GM12878 (cell line): Measurements from ENCODE around the gene PTPRC. TPM values are rescaled to one million over a fixed set of nuclear protein-coding genes. Genes with fewer than 3 reads are reported as not detected.

Experiments used
- ATAC-seq: fragments of 200-7000 bp; cut with Tn5 transposase; 3 replicates; pipeline ENCODE4 v1.9.1; 2020; ENCODE audit warnings: mild to moderate bottlenecking, moderate library complexity
- BruUV-seq: library from RNA; stranded (reverse); fragments of 400-500 nt; replicated peaks from 2 replicates; lab custom pipeline; 2021; lab: Mats Ljungman, UMichigan
- CTCF ChIA-PET: fragments of 300-600 bp; sonication (Branson Sonifier 250); formaldehyde crosslinking; extraction: SDS; loops from one replicate; lab custom pipeline; 2021; ENCODE audit warnings: inconsistent platforms; lab: Yijun Ruan, JAX
- POLR2A ChIA-PET: fragments of 350-600 bp; formaldehyde crosslinking; extraction: SDS; loops from one replicate; lab custom pipeline; 2021; ENCODE audit warnings: inconsistent platforms; lab: Charles Lee
- RAD21 ChIA-PET: fragments of 300-600 bp; sonication (Branson Sonifier 250); formaldehyde crosslinking; loops from one replicate; lab custom pipeline; 2023; ENCODE audit warnings: antibody characterized with exemption; ENCODE audit not compliant: unreplicated experiment; lab: Charles Lee
- SMC1A ChIA-PET: fragments of 300-600 bp; sonication (Branson Sonifier 250); formaldehyde crosslinking; loops from one replicate; lab custom pipeline; 2023; ENCODE audit not compliant: unreplicated experiment, uncharacterized antibody; lab: Charles Lee
- DNase-seq: peaks from one replicate; pipeline ENCODE4 v3.0.0-alpha.2; 2011; ENCODE audit warnings: low read depth, low spot score
- FAIRE-seq: peaks from 3 replicates; lab custom pipeline; 2011; peaks lifted over from hg19 to GRCh38; lab: Jason Lieb, UNC
- H2AFZ ChIP-seq: 2 replicates; pipeline ENCODE4 v1.6.0; 2011; ENCODE audit warnings: low read depth, low read length, control low read depth; ENCODE audit not compliant: control insufficient read depth
- H3K27ac ChIP-seq: 2 replicates; pipeline ENCODE4 v1.5.1; 2011; ENCODE audit warnings: control low read depth; ENCODE audit not compliant: control insufficient read depth, insufficient read depth
- H3K27me3 ChIP-seq, 2 experiments: replicated peaks in 1 of 2; 2 replicates each; pipeline versions ENCODE4 v1.6.0 to v1.6.1; 2011; ENCODE audit warnings: low read length in 1 of 2; ENCODE audit not compliant: control insufficient read depth in 2 of 2, insufficient read depth in 2 of 2
- H3K36me3 ChIP-seq, 2 experiments: 2 replicates each; pipeline ENCODE4 v1.5.1; 2011; ENCODE audit warnings: low read length in 1 of 2; ENCODE audit not compliant: control insufficient read depth in 2 of 2, insufficient read depth in 2 of 2
- H3K4me1 ChIP-seq: 2 replicates; pipeline ENCODE4 v1.6.1; 2011; ENCODE audit warnings: mild to moderate bottlenecking, low read length, moderate library complexity, mixed read lengths; ENCODE audit not compliant: control insufficient read depth, insufficient read depth
- H3K4me2 ChIP-seq: 2 replicates; pipeline ENCODE4 v1.6.0; 2011; ENCODE audit warnings: control low read depth; ENCODE audit not compliant: control insufficient read depth, insufficient read depth
- H3K4me3 ChIP-seq: fragments of 200-600 bp; sonication (generic); 2 replicates; pipeline ENCODE4 v1.5.1; 2016
- H3K79me2 ChIP-seq: 2 replicates; pipeline ENCODE4 v1.6.0; 2011; ENCODE audit warnings: low read length; ENCODE audit not compliant: control insufficient read depth, insufficient read depth
- H3K9ac ChIP-seq: 2 replicates; pipeline ENCODE4 v1.8.0; 2011; ENCODE audit warnings: low read length, control low read depth, mixed read lengths; ENCODE audit not compliant: control insufficient read depth, insufficient read depth
- H3K9me3 ChIP-seq: replicated peaks from 3 replicates; pipeline ENCODE4 v1.5.1; 2011; ENCODE audit warnings: mild to moderate bottlenecking, low read length; ENCODE audit not compliant: control insufficient read depth, insufficient read depth
- H4K20me1 ChIP-seq: 2 replicates; pipeline ENCODE4 v1.6.0; 2011; ENCODE audit not compliant: control insufficient read depth, insufficient read depth
- CBX5 ChIP-seq: sonication (generic); IDR thresholded peaks from 2 replicates; pipeline ENCODE4 v1.6.1; 2016; ENCODE audit warnings: low read depth, moderate library complexity, mild to moderate bottlenecking, inconsistent platforms
- KAT2A ChIP-seq: conservative IDR thresholded peaks from 2 replicates; pipeline ENCODE4 v1.6.1; 2011; ENCODE audit warnings: low read depth, low read length; ENCODE audit not compliant: control insufficient read depth
- WGBS: methylation state at CpG from one replicate; pipeline ENCODE4 v1.1.6; 2016; ENCODE audit warnings: low lambda C conversion rate; ENCODE audit not compliant: insufficient replicate concordance, insufficient coverage; ENCODE audit errors: missing lambda C conversion rate; 5-methylcytosine and 5-hydroxymethylcytosine counted together
- in situ Hi-C: fragments of 300-500 bp; cut with MboI; formaldehyde crosslinking; loops from 9 replicates; pipeline ENCODE4 v1.14.3; 2018; ENCODE audit warnings: mixed read lengths
- intact Hi-C: fragments of 100-400 bp; cut with micrococcal nuclease; formaldehyde crosslinking; loops from one replicate; pipeline ENCODE4 v1.14.2; 2022; ENCODE audit not compliant: unreplicated experiment
- polyA plus RNA-seq, 11 experiments: library from polyadenylated mRNA; depleted of rRNA in 4 of 11; unstranded in 6 of 11; stranded (reverse) in 5 of 11; fragments of >200 nt; fragmentation: Nextera tagmentation in 4 of 11; fragmentation: Illumina TruSeq in 1 of 11; extraction: Ambion mirVana in 4 of 11; extraction: Trizol in 1 of 11; gene quantifications; 1 replicate in 1 of 11; 2 replicates in 10 of 11; pipeline versions ENCODE4 v1.2.1 to v1.2.3, GENCODE V29; 2011 to 2016; ENCODE audit warnings: inconsistent platforms in 2 of 11, missing spikeins in 2 of 11, low read depth in 1 of 11
- total RNA-seq, 4 experiments: library from RNA; depleted of rRNA in 3 of 4; stranded (reverse); fragments of >200 nt in 3 of 4; fragmentation: Illumina TruSeq in 1 of 4; extraction: Trizol in 1 of 4; gene quantifications; 2 replicates each; pipeline versions ENCODE4 v1.2.1 to v1.2.3, GENCODE V29; 2013 to 2021
- TF ChIP-seq, protein P1 (sequence below): fragments of 450-650 bp; IDR thresholded peaks from 2 replicates; pipeline ENCODE4 v1.6.1; 2016; ENCODE audit warnings: mild to moderate bottlenecking, moderate library complexity, borderline replicate concordance

Gene PTPRC
- total and polyA plus RNA-seq, 10 of the 15 experiments (the other 5 are each of a cell fraction or from before 2014, with no cell fraction given): 72.9 to 221 (median 118) TPM

GRCh38 chr1:198676253-198676652 is 37.4 kb downstream of the PTPRC start:
- DNase-seq (no peak), FAIRE-seq (no peak), ATAC-seq (no peak)
- peaks cover 17% of the 10 kb centered on the region for H3K79me2 ChIP-seq
- in situ Hi-C loops (loop anchor here (10.0 to 25.0 kb wide), 3 partner anchors 511 to 1139 kb away; partner anchors contain the start of genes C1orf53 and LHX9), intact Hi-C loops (no loop called here)
- peaks cover 3 to 5% of the 10 kb centered on the region in 2 experiments; a peak in 3 of 4 replicates for H3K36me3 ChIP-seq
- ChIA-PET POLR2A (interaction anchor here (3.6 kb wide), 1 partner anchor 26 kb away, joined by 17 read pairs; no protein-coding TSS in a partner anchor), SMC1A (interaction anchor here (0.5 to 9.7 kb wide), 7 partner anchors 9 to 154 kb away, joined by 3 to 80 read pairs (median 7); no protein-coding TSS in a partner anchor), CTCF (no interaction called here), RAD21 (no interaction called here)
- BruUV-seq: no TSS peak
- no peaks in the 10 kb centered on the region for H4K20me1 ChIP-seq
- no peaks in the 10 kb centered on the region; the same call in 1 of the 3 replicates for H3K9me3 ChIP-seq
- no peak for TF ChIP-seq KAT2A
- TF ChIP-seq CBX5: 0 out of 2 replicates have a peak, but pooled peaks have one; percentile 29
- TF ChIP-seq, protein P1, sequence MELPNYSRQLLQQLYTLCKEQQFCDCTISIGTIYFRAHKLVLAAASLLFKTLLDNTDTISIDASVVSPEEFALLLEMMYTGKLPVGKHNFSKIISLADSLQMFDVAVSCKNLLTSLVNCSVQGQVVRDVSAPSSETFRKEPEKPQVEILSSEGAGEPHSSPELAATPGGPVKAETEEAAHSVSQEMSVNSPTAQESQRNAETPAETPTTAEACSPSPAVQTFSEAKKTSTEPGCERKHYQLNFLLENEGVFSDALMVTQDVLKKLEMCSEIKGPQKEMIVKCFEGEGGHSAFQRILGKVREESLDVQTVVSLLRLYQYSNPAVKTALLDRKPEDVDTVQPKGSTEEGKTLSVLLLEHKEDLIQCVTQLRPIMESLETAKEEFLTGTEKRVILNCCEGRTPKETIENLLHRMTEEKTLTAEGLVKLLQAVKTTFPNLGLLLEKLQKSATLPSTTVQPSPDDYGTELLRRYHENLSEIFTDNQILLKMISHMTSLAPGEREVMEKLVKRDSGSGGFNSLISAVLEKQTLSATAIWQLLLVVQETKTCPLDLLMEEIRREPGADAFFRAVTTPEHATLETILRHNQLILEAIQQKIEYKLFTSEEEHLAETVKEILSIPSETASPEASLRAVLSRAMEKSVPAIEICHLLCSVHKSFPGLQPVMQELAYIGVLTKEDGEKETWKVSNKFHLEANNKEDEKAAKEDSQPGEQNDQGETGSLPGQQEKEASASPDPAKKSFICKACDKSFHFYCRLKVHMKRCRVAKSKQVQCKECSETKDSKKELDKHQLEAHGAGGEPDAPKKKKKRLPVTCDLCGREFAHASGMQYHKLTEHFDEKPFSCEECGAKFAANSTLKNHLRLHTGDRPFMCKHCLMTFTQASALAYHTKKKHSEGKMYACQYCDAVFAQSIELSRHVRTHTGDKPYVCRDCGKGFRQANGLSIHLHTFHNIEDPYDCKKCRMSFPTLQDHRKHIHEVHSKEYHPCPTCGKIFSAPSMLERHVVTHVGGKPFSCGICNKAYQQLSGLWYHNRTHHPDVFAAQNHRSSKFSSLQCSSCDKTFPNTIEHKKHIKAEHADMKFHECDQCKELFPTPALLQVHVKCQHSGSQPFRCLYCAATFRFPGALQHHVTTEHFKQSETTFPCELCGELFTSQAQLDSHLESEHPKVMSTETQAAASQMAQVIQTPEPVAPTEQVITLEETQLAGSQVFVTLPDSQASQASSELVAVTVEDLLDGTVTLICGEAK: peak; percentile 71; the same call in 1 of the 2 replicates
- no peak overlapping the region for H3K9ac ChIP-seq
- H3K4me2 ChIP-seq: no peak overlapping the region; the same call in 1 of the 2 replicates
- no peak overlapping the region for H3K27ac ChIP-seq
- H3K4me1 ChIP-seq: peaks cover 45% of the 10 kb centered on the region
- 65% methylated on average over 1 of the region's 1 CpG for WGBS
- H3K4me3 ChIP-seq: no peak overlapping the region
- no peak overlapping the region; the same call in 1 of the 2 replicates for H2AFZ ChIP-seq
- no peaks in the 10 kb centered on the region for H3K27me3 ChIP-seq
